Activated naive CD8-positive, alpha-beta T cell treated with anti-CD3 and anti-CD28 coated beads, Interleukin-2, amount 10 ng/mL, durations not matched to agents 7 days and 5 days (primary cell): ENCODE results near the gene GOLM1. TPM values are rescaled to one million over a fixed set of nuclear protein-coding genes. Genes with fewer than 3 reads are reported as not detected.

Experiments
- ATAC-seq: fragments of 150-1000 bp; cut with Tn5 transposase; one replicate; pipeline ENCODE4 v1.10.0; 2021; ENCODE audit warnings: low read depth, moderate library complexity
- POLR2A ChIA-PET: fragments of 350-600 bp; sonication (Branson Sonifier 250); formaldehyde crosslinking; loops from one replicate; lab custom pipeline; 2021; ENCODE audit warnings: antibody characterized with exemption; lab: Charles Lee
- DNase-seq: peaks from one replicate; pipeline ENCODE4 v3.0.0; 2021
- H3K27ac Mint-ChIP-seq: one replicate; pipeline ENCODE4 v1.8.0; 2022; ENCODE audit warnings: mild to moderate bottlenecking, mixed read lengths
- H3K27me3 Mint-ChIP-seq: one replicate; pipeline ENCODE4 v1.8.0; 2022; ENCODE audit warnings: mild to moderate bottlenecking, moderate library complexity, mixed read lengths
- H3K36me3 Mint-ChIP-seq: one replicate; pipeline ENCODE4 v1.8.0; 2021; ENCODE audit warnings: mild to moderate bottlenecking, mixed read lengths
- H3K4me1 Mint-ChIP-seq: one replicate; pipeline ENCODE4 v1.8.0; 2021; ENCODE audit warnings: mixed read lengths
- H3K4me3 Mint-ChIP-seq: one replicate; pipeline ENCODE4 v1.8.0; 2022; ENCODE audit warnings: mild to moderate bottlenecking, moderate library complexity, mixed read lengths
- H3K9me3 Mint-ChIP-seq: one replicate; pipeline ENCODE4 v1.8.0; 2021; ENCODE audit warnings: mixed read lengths
- total RNA-seq, 2 experiments: library from RNA; stranded (reverse); gene quantifications; one replicate each; pipeline ENCODE4 v1.2.3, GENCODE V29; 2021

Gene GOLM1
- total RNA-seq, 2 experiments from 2014 or later, result 1.4 to 1.9 TPM

DNA sequence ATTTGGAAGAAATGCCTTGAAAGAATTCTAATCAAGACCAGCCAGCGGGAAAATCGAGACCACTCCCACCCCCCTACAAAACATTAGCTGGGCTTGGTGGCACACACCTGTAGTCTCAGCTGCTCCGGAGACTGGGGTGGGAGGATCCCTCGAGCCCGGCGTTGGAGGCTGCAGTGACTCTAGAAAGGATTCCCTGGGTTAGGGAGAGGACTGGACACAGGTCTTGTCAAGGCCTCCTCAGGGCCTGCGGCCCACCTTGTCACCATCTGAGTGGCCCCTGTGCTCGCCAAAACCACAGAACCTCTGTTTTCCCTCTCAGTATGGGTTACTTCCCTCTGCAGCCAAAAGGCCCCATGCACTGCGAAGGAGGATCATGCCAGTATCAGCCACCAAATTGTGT is 16.5 kb upstream of the GOLM1 start:
- no peak for ATAC-seq
- Mint-ChIP-seq H3K27ac (no peak overlapping the region), H3K27me3 (peaks cover 7% of the 10 kb centered on the region), H3K4me1 (no peaks in the 10 kb centered on the region), H3K4me3 (no peak overlapping the region), H3K36me3 (no peaks in the 10 kb centered on the region), H3K9me3 (no peaks in the 10 kb centered on the region)
- no peak for DNase-seq
- POLR2A ChIA-PET, result no interaction called here

DNA sequence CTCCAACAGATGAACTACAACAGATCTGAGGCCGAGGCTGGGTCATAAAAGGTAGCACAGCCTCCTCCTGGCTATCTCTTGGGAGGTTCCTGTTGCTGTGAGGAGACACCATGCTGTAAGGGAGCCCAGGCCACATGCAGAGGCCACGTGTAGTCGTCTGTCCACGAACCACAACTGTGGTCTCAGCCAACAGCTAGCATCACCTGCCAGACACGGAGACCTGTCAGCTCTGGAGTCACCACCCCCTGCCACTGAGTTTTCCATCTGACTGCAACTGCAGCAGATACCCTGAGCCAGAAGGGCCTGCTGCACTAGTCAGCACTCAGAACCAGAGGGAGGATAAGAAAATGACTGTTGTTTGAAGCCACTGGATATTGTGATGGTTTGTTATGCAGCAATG is 12.7 kb upstream of the GOLM1 start:
- ATAC-seq (no peak), DNase-seq (no peak)
- peaks cover 14% of the 10 kb centered on the region for H3K27me3 Mint-ChIP-seq
- no peak overlapping the region for H3K27ac Mint-ChIP-seq
- H3K9me3 Mint-ChIP-seq, result no peaks in the 10 kb centered on the region
- POLR2A ChIA-PET, result no interaction called here
- no peaks in the 10 kb centered on the region for H3K36me3 Mint-ChIP-seq
- H3K4me1 Mint-ChIP-seq, result peaks cover under 1% of the 10 kb centered on the region
- no peak overlapping the region for H3K4me3 Mint-ChIP-seq

DNA sequence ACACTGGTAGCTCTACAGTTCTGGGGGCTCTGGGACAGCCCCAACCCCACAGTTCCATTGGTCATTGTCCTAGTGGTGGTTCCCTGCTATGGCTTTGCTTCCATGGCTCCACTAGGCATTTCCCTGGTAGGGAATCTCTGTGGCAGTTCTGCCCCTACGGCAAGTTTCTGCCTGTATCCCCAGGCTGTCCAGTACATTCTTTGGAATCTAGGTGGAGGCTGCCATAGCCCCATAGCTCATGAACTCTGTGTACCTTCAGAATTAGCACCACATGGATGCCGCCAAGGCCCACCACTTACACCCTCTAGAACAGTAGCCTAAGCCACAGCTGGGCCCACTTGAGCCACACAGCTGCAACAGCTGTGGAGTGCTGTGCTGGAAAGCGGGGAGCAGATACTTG is 3.3 kb upstream of the GOLM1 start:
- POLR2A ChIA-PET, result no interaction called here
- no peak overlapping the region for H3K4me3 Mint-ChIP-seq
- no peaks in the 10 kb centered on the region for H3K9me3 Mint-ChIP-seq
- peaks cover 18% of the 10 kb centered on the region for H3K4me1 Mint-ChIP-seq
- no peak overlapping the region for H3K27ac Mint-ChIP-seq
- DNase-seq (no peak), ATAC-seq (no peak)
- peaks cover 55% of the 10 kb centered on the region for H3K27me3 Mint-ChIP-seq
- H3K36me3 Mint-ChIP-seq, result no peaks in the 10 kb centered on the region

DNA sequence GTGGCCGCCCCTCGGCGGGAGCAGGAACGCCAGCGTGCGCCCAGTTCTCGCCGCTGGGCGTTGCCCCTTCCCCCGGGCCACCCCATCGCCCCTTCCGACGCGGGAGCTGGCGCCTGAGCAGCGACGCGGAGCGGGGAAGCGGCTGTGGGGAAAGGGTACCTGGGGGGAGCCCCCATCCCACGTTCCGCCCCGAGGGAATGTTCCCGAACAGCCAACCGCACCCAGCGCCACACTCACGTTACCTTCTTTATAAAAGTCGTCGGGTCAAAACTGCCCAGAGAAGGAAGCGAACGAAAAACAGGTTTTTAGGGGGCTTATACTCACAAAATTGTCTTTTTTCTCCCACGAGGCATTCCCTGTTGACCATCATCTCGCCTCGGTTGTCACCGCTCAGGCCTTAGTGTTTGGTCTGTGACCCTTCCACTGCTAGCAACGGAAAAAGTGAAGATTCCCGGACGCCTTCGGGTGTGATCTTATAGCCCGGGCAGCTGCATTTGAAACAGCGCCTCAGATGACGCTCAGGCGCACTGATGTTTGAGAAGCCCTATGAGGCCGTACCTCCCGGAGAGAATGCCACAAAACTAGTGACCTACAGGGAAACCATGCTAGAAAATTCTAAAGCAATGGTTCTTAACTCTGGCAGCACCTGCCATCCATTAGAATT is 475 bp upstream of the GOLM1 start:
- no peaks in the 10 kb centered on the region for H3K36me3 Mint-ChIP-seq
- ATAC-seq, result no peak
- H3K27ac Mint-ChIP-seq, result peak overlapping the region; percentile 77
- peak overlapping the region; percentile 94 for H3K4me3 Mint-ChIP-seq
- no peaks in the 10 kb centered on the region for H3K9me3 Mint-ChIP-seq
- peaks cover 63% of the 10 kb centered on the region for H3K27me3 Mint-ChIP-seq
- POLR2A ChIA-PET, result no interaction called here
- peaks cover 13% of the 10 kb centered on the region for H3K4me1 Mint-ChIP-seq
- no peak for DNase-seq

DNA sequence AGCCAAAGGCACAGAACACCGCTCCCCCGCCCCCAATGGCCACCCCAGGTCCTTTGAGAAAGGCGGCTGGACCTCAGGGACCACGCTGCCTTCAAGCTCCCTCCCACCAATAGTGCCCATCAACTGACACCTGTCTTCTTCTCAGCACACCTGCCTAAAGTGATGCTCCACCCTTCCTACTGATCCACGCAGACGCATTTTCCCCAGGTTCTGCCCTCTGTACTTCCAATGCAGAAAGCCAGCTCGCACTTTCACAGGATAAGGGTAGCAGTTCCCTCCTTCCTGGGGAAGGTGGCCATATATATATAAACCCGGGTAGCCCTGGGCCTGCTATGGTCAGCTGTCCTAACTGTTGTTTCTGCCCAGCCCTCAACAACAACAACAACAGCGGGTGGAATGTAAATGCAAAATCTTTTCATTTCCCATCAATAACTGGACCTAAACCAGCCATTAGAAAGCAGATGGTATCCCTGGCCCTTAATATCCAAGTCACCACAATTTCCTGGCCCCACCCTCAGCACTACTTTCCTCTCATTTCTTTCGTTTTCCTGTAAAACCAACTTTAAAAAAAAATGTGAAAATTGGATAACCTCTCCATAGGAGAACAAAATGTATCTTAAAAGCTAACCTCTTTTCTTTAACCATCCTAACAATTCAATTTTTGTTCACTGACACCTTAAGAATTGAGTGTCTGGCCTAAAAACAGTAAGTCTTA is 1.7 kb downstream of the GOLM1 start:
- ATAC-seq (no peak), DNase-seq (no peak)
- Mint-ChIP-seq H3K4me1 (peaks cover 13% of the 10 kb centered on the region), H3K36me3 (no peaks in the 10 kb centered on the region), H3K4me3 (peak overlapping the region; percentile 45), H3K9me3 (no peaks in the 10 kb centered on the region), H3K27ac (no peak overlapping the region), H3K27me3 (peaks cover 50% of the 10 kb centered on the region)
- POLR2A ChIA-PET, result no interaction called here

DNA sequence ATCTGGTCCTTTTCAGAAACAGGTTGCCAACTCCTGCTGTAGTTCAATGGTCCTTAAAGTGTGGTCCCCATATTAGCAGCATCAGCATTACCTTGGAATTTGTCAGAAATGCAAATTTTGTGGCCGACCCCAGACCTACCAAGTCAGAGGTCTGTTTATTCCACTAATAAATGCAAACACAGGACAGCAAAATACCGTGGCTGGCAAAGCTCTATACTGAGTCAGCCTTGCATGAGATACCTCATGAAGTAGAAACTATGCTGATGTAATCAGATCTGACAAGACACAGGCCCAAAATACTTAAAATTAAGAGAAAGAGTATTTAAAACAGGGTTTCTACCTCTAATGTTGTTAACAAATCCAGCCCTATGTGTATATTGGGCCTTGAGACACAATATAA is 3.0 kb downstream of the GOLM1 start:
- H3K36me3 Mint-ChIP-seq, result no peaks in the 10 kb centered on the region
- POLR2A ChIA-PET, result no interaction called here
- DNase-seq (no peak), ATAC-seq (no peak)
- H3K4me3 Mint-ChIP-seq, result no peak overlapping the region
- H3K27ac Mint-ChIP-seq, result no peak overlapping the region
- peaks cover 40% of the 10 kb centered on the region for H3K27me3 Mint-ChIP-seq
- peaks cover 13% of the 10 kb centered on the region for H3K4me1 Mint-ChIP-seq
- H3K9me3 Mint-ChIP-seq, result no peaks in the 10 kb centered on the region

DNA sequence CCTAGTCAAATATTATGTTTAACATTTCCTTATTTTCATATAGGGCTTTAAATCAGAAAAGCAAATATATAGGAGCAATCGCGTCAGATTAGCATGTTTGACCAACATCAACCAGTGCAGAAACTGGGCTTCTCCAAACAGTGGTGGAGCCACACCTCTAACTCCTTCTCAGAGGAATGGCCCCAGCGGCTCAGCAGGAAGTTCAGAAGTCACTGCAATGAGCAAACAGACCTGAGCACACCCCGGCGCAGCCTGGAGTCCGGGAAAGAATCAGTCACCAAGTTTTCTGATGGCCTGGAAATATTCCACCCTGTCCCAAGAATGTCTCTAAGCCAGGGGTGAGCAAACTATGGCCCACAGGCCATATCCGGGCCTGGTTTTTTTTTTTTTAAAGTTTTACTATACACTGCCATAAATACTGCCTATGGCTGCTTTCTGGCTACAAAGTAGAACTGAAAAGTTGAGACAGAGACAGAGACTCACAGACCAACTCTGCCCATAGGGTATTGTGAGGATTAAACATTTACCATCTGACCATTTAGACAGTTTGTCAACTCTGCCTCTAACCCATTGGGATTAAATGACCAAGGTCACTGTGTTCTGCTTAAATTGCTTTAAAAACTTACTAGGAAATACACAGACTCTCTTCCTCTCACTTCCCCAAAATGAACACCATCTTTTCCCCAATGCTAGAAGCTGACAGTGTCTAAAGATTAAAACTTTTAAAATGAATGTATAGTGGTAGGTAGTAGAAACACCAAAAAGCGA is 5.4 kb downstream of the GOLM1 start:
- DNase-seq (no peak), ATAC-seq (no peak)
- H3K27ac Mint-ChIP-seq, result no peak overlapping the region
- no peaks in the 10 kb centered on the region for H3K9me3 Mint-ChIP-seq
- H3K27me3 Mint-ChIP-seq, result peaks cover 24% of the 10 kb centered on the region
- H3K4me1 Mint-ChIP-seq, result peaks cover 4% of the 10 kb centered on the region
- H3K4me3 Mint-ChIP-seq, result no peak overlapping the region
- POLR2A ChIA-PET, result no interaction called here
- H3K36me3 Mint-ChIP-seq, result no peaks in the 10 kb centered on the region

DNA sequence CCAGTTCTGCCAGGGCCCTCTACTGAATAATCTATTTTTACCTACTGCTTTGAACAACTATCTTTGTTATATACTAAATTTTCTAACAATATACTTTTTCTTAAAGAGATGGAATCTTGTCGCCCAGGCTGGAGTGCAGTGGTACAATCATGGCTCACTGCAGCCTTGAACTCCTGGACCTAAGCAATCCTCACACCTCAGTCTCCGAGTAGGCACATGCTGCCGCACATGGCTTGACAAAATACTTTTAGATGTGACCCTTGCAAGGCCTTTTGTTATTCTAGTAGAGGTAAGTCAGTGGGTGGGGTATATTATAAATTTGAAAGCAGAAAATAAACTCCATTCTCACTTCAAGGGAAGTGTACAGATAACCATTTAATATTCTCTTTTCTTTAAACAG is 7.9 kb downstream of the GOLM1 start:
- ATAC-seq (no peak), DNase-seq (no peak)
- peaks cover 2% of the 10 kb centered on the region for H3K36me3 Mint-ChIP-seq
- peaks cover 2% of the 10 kb centered on the region for H3K9me3 Mint-ChIP-seq
- H3K4me1 Mint-ChIP-seq, result no peaks in the 10 kb centered on the region
- H3K4me3 Mint-ChIP-seq, result no peak overlapping the region
- H3K27ac Mint-ChIP-seq, result no peak overlapping the region
- POLR2A ChIA-PET, result no interaction called here
- peaks cover 8% of the 10 kb centered on the region for H3K27me3 Mint-ChIP-seq

DNA sequence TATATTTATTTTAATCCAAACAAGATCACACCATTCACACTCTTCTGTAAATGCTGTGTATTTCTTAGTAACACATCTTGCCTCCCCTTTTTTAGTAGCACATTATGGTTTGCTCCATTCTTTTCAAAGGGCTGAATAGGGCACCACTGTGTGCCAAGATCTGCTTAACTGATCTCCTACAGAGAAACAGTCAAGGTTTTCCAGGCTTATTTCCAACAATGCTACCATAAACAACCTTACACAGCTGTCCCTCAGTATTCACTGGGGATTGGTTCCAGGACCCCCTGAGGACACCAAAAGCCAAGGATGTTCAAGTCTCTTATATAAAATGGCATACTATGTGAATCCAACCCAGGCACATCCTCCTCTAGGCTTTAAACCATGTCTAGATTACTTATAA is 16.5 kb downstream of the GOLM1 start:
- ATAC-seq, result no peak
- no peaks in the 10 kb centered on the region for H3K36me3 Mint-ChIP-seq
- no peak overlapping the region for H3K4me3 Mint-ChIP-seq
- H3K27ac Mint-ChIP-seq, result no peak overlapping the region
- no peak for DNase-seq
- H3K9me3 Mint-ChIP-seq, result peaks cover 3% of the 10 kb centered on the region
- POLR2A ChIA-PET, result no interaction called here
- peaks cover 2% of the 10 kb centered on the region for H3K27me3 Mint-ChIP-seq
- no peaks in the 10 kb centered on the region for H3K4me1 Mint-ChIP-seq

DNA sequence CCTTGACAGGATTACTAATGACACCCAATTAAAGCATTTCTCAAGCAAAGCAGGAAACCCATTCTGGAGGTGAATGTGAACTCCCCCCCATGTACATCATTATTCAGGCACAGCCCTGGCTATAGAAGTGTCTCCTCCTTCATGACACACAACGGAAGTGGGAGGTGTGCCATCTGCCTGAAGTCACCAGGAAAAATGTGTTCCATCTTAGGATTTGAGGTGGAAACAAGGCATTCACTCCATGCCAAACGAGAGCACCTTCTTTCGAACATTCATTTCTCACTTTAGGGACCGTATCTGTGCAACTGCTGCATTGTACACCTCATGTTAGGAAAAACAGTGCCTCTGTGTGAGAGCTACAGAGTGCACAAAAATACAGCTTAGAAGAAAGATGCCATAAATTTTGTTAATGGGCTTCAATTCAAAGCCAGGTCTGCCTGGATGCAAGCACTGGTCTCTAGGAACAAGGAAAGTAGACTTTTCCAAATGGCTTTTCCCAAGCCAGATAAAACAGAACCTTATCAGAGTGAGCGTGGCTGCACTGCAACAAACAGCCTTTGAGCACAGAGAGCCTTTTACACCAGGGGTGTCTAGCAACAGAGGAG is 19.4 kb downstream of the GOLM1 start:
- POLR2A ChIA-PET, result no interaction called here
- no peaks in the 10 kb centered on the region for H3K9me3 Mint-ChIP-seq
- ATAC-seq (no peak), DNase-seq (no peak)
- H3K27me3 Mint-ChIP-seq, result no peaks in the 10 kb centered on the region
- no peak overlapping the region for H3K27ac Mint-ChIP-seq
- no peaks in the 10 kb centered on the region for H3K36me3 Mint-ChIP-seq
- no peaks in the 10 kb centered on the region for H3K4me1 Mint-ChIP-seq
- H3K4me3 Mint-ChIP-seq, result no peak overlapping the region

DNA sequence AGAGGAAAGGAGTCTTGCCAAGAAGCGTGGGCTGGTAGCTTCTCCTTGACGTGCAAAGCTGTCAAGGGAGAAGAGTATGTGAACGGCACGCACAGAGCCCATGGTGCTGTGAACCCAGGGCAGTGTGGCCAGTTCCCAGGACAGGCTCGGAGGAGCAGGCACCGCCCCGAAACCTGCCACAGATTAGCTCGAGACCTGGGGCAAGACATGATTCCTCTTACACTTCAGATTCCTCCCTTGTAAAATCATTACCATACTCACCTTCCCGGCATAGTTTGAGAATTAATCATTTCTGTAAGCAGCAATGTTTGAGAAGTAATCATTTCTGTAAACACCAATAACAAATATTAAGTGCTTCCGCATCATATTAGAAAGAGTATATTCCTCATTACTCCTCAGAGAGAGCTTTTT is 19.9 kb downstream of the GOLM1 start:
- peaks cover 2% of the 10 kb centered on the region for H3K4me1 Mint-ChIP-seq
- H3K9me3 Mint-ChIP-seq, result no peaks in the 10 kb centered on the region
- H3K4me3 Mint-ChIP-seq, result no peak overlapping the region
- DNase-seq, result no peak
- POLR2A ChIA-PET, result no interaction called here
- no peaks in the 10 kb centered on the region for H3K27me3 Mint-ChIP-seq
- no peak overlapping the region for H3K27ac Mint-ChIP-seq
- H3K36me3 Mint-ChIP-seq, result no peaks in the 10 kb centered on the region
- no peak for ATAC-seq

DNA sequence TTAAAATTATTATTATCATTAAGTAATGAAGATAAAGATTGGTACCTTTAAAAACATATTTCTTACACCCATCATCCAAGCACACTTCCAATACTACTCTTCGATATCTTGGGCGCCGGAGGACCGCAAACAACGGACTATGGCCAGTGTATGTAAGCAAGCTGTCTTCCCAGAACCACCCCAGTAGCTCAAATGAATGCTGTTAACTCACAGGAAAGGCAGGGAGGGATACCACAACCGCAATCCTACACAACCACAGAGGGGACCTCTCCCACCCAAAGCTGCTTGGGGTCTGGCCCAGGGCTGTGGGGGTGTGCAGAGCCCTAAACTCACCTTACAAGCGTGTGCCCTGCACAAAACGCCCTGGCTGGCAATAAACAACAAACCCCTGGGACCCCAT is 20.6 kb downstream of the GOLM1 start:
- ATAC-seq (no peak), DNase-seq (no peak)
- Mint-ChIP-seq H3K36me3 (no peaks in the 10 kb centered on the region), H3K4me3 (no peak overlapping the region), H3K27ac (no peak overlapping the region), H3K4me1 (peaks cover 2% of the 10 kb centered on the region), H3K27me3 (no peaks in the 10 kb centered on the region), H3K9me3 (no peaks in the 10 kb centered on the region)
- POLR2A ChIA-PET, result no interaction called here

DNA sequence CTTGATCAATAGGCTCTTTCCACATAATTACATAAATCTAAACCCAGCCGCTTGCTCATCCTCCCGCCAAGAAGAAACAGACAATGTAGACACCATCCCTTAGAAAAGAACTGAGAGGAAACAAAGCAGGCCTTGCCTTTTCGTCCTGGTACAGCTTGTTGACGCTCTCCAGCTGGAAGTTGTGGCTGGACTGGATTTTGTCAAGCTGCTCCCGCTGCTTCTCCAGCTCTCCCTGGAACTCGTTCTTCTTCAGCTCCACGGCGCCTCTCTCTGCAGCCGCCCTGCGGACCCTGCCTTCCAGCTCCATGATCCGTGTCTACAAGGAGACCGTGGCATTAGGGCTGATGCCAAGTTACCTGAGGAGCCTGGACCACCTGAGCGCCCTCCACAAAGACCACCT is 22.1 kb downstream of the GOLM1 start:
- H3K4me1 Mint-ChIP-seq, result peaks cover 2% of the 10 kb centered on the region
- no peak overlapping the region for H3K4me3 Mint-ChIP-seq
- no peaks in the 10 kb centered on the region for H3K9me3 Mint-ChIP-seq
- DNase-seq (no peak), ATAC-seq (no peak)
- no peak overlapping the region for H3K27ac Mint-ChIP-seq
- POLR2A ChIA-PET, result no interaction called here
- H3K27me3 Mint-ChIP-seq, result no peaks in the 10 kb centered on the region
- H3K36me3 Mint-ChIP-seq, result no peaks in the 10 kb centered on the region
